GM19324 (cell line): Measurements from ENCODE around the gene SRSF7.
"Not testable (repeated sequence)": the region's sequence is repeated elsewhere in the genome, so short reads cannot be mapped to it uniquely, and the experiment has no call there.

Experiments used
- ATAC-seq: cut with Tn5 transposase; IDR thresholded peaks from one replicate; pipeline ENCODE4 v1.9.1; 2021; ENCODE audit warnings: mild to moderate bottlenecking, moderate library complexity; ENCODE audit not compliant: unreplicated experiment, low FRiP score

The SRSF7 gene

DNA sequence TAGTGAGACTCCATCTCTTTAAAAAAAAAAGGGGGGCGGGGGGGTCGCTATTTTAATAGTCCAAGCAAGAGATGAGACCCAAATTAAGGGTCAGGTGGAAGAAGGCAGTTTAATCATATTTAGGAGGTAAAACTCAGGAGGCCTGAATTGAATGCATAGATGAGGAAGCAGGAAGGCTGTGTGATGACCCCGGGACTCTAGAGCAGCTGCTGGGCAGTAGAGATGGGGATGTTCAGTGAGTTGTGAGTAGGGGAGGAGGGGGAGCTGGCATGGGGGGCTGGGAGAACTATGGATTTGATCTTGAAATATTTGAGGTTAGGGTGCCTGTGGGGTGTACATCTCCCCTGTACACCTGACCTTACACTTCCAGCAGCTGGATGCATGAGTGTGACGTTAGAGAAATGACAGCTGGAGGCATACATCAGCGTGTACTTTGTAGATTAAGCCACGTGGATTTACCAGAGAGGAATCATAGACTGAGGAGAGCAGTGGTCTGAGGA, 44.3 kb downstream of the SRSF7 start:
- no peak for ATAC-seq

DNA sequence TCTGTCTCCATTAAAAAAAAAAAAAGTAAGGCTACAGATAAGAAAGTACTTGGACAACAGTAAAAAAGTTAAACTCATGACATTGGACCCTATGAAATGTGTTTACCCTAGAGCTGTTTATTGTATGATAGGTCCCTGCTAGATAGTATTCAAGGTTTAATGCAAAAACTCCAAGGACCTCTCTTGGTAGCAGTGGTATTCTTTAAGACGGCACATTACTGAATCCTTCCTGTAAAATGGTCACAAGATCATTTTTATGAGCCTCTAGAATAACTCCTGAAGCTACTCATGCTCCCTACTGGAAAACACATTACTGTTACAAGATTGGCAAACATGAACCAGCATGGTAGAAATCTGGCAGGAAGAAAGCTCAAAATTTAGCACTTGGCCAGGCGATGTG, 46.5 kb downstream of the SRSF7 start:
- ATAC-seq, result no peak

DNA sequence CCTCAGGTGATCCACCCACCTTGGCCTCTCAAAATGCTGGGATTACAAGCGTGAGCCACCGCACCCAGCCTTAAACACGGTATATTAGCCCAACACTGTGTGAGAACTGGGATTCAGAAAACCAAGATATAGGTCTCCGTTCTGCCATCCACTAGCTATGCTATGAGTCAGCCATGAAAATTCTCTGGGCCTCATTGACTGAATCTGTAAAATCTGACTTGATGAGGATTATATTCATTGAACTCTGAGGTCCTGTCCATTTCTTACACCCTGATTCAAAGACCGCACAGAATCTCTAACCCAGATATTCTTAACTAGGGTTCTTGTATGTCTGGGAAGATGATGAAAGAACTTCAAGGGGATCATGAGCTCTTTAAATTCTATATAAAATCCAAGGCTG, 47.8 kb downstream of the SRSF7 start:
- ATAC-seq, result not testable (repeated sequence)

DNA sequence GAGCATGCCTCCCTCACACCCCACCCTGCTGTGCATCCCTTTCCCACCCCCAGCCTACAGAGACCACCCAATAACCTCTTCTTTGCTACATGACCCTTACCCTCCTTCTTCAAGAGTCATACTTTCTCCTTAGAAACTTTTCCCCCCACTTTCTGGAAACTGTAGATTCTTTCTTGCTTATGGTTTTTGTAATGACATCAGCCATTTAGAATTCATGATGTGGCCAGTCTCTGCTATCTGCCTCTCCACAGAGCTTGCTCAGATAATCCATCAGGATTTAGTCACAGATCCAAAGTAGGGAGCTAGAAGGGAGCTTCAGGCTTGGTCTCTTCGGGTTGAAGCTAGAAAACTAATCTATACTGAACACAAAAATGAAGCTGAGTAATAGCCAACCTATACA, 48.7 kb downstream of the SRSF7 start:
- ATAC-seq, result no peak

DNA sequence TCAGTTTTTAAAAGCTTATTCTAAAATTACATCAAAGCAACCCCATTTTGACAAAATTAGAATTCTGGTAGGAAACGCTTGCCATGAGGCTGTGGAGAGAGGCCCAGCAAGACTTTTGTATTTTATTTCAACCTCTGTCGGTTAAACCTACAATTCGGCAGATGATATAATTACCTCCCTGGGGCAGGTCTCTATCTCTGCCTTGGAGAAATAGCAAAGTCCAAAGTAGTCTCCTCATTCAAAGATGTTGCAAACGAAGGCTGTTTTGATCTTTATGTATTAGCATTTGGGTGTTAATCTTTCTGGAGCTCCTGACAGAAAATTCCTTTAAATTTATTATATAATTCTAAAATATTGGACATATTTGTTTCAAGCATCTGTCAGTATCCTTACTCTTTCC, 49.6 kb downstream of the SRSF7 start:
- no peak for ATAC-seq

DNA sequence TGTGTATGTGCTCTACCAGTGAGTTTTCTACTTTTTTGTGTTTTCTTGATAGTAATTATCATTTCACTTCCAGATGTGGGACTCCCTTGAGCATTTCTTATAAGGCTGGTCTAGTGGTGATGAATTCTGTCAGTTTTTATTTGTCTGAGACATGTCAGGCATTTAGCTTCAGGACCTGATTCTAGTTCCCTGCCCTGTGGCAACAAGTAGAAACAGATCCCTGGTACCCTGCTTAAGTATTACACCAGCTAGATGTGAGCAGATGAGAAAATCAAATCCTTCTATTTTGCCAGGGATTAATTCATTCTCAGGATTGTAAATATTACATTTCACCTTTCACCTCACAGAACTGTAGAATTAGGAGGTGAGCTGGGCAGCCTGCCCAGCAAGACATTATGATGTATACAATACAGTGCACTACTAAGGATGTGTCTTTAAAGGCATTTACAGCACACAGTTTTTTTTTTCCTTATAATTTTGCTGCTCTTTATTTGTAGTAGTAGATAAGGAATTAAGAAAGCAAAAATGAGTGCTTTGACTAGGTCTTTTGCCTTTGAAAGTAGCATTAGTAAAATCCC, 50.2 kb downstream of the SRSF7 start:
- no peak for ATAC-seq

DNA sequence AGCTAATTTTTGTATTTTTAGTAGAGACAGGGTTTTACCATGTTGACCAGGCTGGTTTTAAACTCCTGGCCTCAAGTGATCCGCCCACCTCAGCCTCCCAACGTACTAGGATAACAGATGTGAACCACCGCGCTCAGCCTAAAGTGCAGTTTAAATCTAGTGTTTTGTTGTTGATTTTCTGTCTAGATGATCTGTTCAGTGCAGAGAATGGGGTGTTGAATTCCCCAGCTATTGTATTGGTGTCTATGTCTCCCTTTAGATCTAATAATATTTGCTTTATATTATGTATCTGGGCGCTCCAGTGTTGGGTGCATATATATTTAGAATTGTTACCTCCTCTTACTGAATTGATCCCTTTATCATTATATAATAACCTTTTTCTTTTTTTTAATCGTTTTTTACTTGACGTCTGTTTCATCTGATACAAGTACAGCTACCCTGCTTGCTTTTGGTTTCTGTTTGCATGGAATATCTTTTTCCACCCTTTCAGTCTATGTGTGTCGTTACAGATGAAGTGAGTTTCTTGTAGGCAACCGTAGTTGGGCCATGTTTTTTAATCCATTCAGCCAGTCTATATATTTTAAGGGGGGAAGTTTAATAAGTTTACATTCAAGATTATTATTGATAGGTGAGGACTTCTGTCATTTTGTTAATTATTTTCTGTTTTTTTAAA, 50.9 kb downstream of the SRSF7 start:
- ATAC-seq, result no peak

DNA sequence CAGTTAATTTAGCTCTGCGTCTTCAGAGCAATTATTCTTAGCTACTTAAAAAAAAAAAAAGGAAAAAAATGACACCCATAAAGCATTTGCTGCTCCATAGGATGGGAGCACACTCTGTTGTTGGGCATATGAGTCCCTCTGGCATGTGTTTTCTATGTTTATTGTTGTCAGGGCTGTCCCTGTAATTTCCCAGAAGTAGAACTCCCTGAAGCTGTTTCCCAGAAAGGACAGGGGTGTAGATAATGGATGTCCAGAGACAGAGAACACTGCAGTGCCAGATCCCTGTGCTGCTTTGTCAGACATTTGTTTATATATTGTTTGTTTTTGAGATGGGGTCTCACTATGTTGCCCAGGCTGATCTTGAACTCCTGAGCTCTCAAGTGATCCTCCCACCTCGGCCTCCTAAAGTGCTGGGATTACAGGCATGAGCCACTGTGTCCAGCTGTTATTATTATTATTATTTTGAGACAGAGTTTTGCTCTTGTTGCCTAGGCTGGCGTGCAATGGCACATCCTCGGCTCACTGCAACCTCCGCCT, 52.6 kb downstream of the SRSF7 start:
- no peak for ATAC-seq

DNA sequence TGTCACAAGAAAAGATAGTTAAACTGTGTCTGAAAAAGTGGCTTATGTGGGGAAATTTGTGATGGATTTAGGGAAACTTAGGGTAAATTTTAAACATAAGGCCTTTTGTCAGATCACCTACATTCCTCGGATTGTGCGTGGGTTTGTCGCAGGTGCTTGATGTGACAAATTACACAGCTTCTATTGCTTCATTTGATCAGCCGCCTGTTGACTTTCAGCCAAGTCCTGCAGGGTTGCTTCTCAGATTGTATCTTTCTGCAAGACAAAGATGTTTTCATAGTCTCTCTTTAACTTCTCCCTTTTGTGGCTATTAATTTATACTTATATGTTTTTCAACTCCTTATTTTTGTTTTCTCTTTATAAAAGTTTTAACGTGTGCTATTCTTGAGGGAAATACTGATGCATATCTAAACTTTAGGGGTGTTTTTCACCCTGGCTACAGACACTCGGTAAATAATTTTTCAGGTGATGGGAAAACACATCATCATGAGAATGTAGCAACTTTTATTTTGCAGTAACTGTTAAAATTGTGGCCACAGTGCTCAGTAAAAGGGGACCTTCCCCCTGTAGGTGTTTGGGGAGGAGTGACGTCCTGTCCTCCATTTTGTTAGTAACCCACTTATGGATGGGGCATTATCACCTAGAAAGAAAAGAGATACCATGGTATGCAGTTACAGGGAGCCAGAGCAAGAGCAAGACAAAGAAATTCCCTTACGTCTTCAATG, 53.9 kb downstream of the SRSF7 start:
- no peak for ATAC-seq
